Measurements from ENCODE around the gene TMEM232.
"Not testable (repeated sequence)": the region's sequence is repeated elsewhere in the genome, so short reads cannot be mapped to it uniquely, and the experiment has no call there.

The TMEM232 gene

GRCh38 chr5:110707260-110707844 is 19.1 kb downstream of the TMEM232 start:
- no peak for DNase-seq (ENCODE audit: low read depth)

- DNase-seq (ENCODE audit: low read depth) = no peak
Measured at GRCh38 chr5:110705349-110705748, 21.1 kb downstream of the TMEM232 start.

- DNase-seq (ENCODE audit: low read depth) = no peak
Measured at GRCh38 chr5:110703481-110703880, 23.0 kb downstream of the TMEM232 start.

- DNase-seq (ENCODE audit: low read depth) = no peak
Measured at GRCh38 chr5:110702704-110703103, 23.8 kb downstream of the TMEM232 start.

GRCh38 chr5:110702300-110702699 is 24.2 kb downstream of the TMEM232 start:
- DNase-seq (ENCODE audit: low read depth) = no peak

- DNase-seq (ENCODE audit: low read depth) = not testable (repeated sequence)
Measured at GRCh38 chr5:110692669-110693068, 33.8 kb downstream of the TMEM232 start.

- DNase-seq (ENCODE audit: low read depth) = not testable (repeated sequence)
Measured at GRCh38 chr5:110690587-110690986, 35.9 kb downstream of the TMEM232 start.

- DNase-seq (ENCODE audit: low read depth) = no peak
Measured at GRCh38 chr5:110687485-110687884, 39.0 kb downstream of the TMEM232 start.

GRCh38 chr5:110686270-110686669 is 40.2 kb downstream of the TMEM232 start:
- no peak for DNase-seq (ENCODE audit: low read depth)

GRCh38 chr5:110681953-110682352 is 44.5 kb downstream of the TMEM232 start:
- DNase-seq (ENCODE audit: low read depth) = no peak

- no peak for DNase-seq (ENCODE audit: low read depth)
Measured at GRCh38 chr5:110681109-110681508, 45.4 kb downstream of the TMEM232 start.

- not testable (repeated sequence) for DNase-seq (ENCODE audit: low read depth)
Measured at GRCh38 chr5:110676554-110676953, 49.9 kb downstream of the TMEM232 start.

- no peak for DNase-seq (ENCODE audit: low read depth)
Measured at GRCh38 chr5:110665184-110665726, 61.2 kb downstream of the TMEM232 start.

- DNase-seq (ENCODE audit: low read depth) = no peak
Measured at GRCh38 chr5:110663525-110663924, 62.9 kb downstream of the TMEM232 start.

GRCh38 chr5:110658006-110658405 is 68.5 kb downstream of the TMEM232 start:
- DNase-seq (ENCODE audit: low read depth) = no peak

- DNase-seq (ENCODE audit: low read depth) = no peak
Measured at GRCh38 chr5:110653231-110653970, 73.1 kb downstream of the TMEM232 start.

- no peak for DNase-seq (ENCODE audit: low read depth)
Measured at GRCh38 chr5:110651507-110651906, 75.0 kb downstream of the TMEM232 start.

- no peak for DNase-seq (ENCODE audit: low read depth)
Measured at GRCh38 chr5:110644357-110644756, 82.1 kb downstream of the TMEM232 start.

- DNase-seq (ENCODE audit: low read depth) = no peak
Measured at GRCh38 chr5:110638970-110639902, 87.2 kb downstream of the TMEM232 start.

- no peak for DNase-seq (ENCODE audit: low read depth)
Measured at GRCh38 chr5:110634475-110634874, 92.0 kb downstream of the TMEM232 start.

GRCh38 chr5:110631236-110631635 is 95.2 kb downstream of the TMEM232 start:
- DNase-seq (ENCODE audit: low read depth) = no peak

GRCh38 chr5:110630350-110630749 is 96.1 kb downstream of the TMEM232 start:
- no peak for DNase-seq (ENCODE audit: low read depth)

Data from T-helper 22 cell (primary cell).